Transverse colon (tissue), 3 donors: ENCODE data around the gene TMEM101.

Source experiments
- EP300 ChIP-seq: sonication (generic); formaldehyde crosslinking; IDR thresholded peaks from one replicate; pipeline ENCODE4 v1.6.1; 2017; ENCODE audit warnings: antibody characterized with exemption, low read depth
- POLR2A ChIP-seq: fragments of 450-650 bp; IDR thresholded peaks from one replicate; pipeline ENCODE4 v1.6.1; 2016; ENCODE audit warnings: antibody characterized with exemption, mild to moderate bottlenecking, moderate library complexity
- TF ChIP-seq, protein P1 (sequence below), 5 experiments: fragments of 200-600 bp in 3 of 5; fragments of 450-650 bp in 2 of 5; sonication (generic) in 3 of 5; IDR thresholded peaks; 1 replicate in 2 of 5; 2 replicates in 3 of 5; pipeline ENCODE4 v1.5.1; 2016 to 2017; ENCODE audit warnings: antibody characterized with exemption in 5 of 5, inconsistent platforms in 3 of 5, mild to moderate bottlenecking in 2 of 5, moderate library complexity in 1 of 5

GRCh38 chr17:44008205-44008909, 6.4 kb downstream of the TMEM101 start:
- TF ChIP-seq EP300 (no peak), POLR2A (no peak)
- TF ChIP-seq, protein P1, sequence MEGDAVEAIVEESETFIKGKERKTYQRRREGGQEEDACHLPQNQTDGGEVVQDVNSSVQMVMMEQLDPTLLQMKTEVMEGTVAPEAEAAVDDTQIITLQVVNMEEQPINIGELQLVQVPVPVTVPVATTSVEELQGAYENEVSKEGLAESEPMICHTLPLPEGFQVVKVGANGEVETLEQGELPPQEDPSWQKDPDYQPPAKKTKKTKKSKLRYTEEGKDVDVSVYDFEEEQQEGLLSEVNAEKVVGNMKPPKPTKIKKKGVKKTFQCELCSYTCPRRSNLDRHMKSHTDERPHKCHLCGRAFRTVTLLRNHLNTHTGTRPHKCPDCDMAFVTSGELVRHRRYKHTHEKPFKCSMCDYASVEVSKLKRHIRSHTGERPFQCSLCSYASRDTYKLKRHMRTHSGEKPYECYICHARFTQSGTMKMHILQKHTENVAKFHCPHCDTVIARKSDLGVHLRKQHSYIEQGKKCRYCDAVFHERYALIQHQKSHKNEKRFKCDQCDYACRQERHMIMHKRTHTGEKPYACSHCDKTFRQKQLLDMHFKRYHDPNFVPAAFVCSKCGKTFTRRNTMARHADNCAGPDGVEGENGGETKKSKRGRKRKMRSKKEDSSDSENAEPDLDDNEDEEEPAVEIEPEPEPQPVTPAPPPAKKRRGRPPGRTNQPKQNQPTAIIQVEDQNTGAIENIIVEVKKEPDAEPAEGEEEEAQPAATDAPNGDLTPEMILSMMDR (IDR thresholded peaks at IDR 0.05), result no peak
